OCI-LY1 (cell line): ENCODE data around the gene CYB5R4.

Source experiments
- H2AFZ ChIP-seq: fragments of 200-600 bp; sonication (generic), shearing (Covaris generic); 2 replicates; pipeline ENCODE4 v1.6.0; 2014; ENCODE audit warnings: antibody characterized with exemption, mild to moderate bottlenecking, low read length
- H3F3A ChIP-seq: fragments of 200-600 bp; sonication (generic), shearing (Covaris generic); 2 replicates; pipeline ENCODE4 v1.6.0; 2014; ENCODE audit warnings: mild to moderate bottlenecking, antibody characterized with exemption, low read length, moderate library complexity; ENCODE audit not compliant: insufficient read depth
- H3K27ac ChIP-seq: fragments of 200-600 bp; sonication (generic); 2 replicates; pipeline ENCODE4 v1.5.1; 2014; ENCODE audit warnings: low read length, mixed run types, mild to moderate bottlenecking, low read depth; ENCODE audit not compliant: poor library complexity, severe bottlenecking
- H3K27me3 ChIP-seq: fragments of 200-600 bp; sonication (generic); 2 replicates; pipeline ENCODE4 v1.6.0; 2014; ENCODE audit warnings: antibody characterized with exemption, mild to moderate bottlenecking, low read length, moderate library complexity; ENCODE audit not compliant: insufficient read depth
- H3K36me3 ChIP-seq: fragments of 200-600 bp; sonication (generic); 2 replicates; pipeline ENCODE4 v1.6.1; 2014; ENCODE audit warnings: mild to moderate bottlenecking, antibody characterized with exemption, low read length, moderate library complexity, mixed read lengths; ENCODE audit not compliant: insufficient read depth
- H3K4me1 ChIP-seq: fragments of 200-600 bp; sonication (generic); 2 replicates; pipeline ENCODE4 v1.5.1; 2014; ENCODE audit warnings: mild to moderate bottlenecking, low read length, moderate library complexity; ENCODE audit not compliant: insufficient read depth, severe bottlenecking
- H3K4me2 ChIP-seq: fragments of 200-600 bp; sonication (generic), shearing (Covaris generic); 2 replicates; pipeline ENCODE4 v1.6.1; 2014; ENCODE audit warnings: low read length
- H3K4me3 ChIP-seq: fragments of 200-600 bp; sonication (generic); 2 replicates; pipeline ENCODE4 v1.5.1; 2014; ENCODE audit warnings: low read length, low read depth, mild to moderate bottlenecking, mixed read lengths; ENCODE audit not compliant: poor library complexity, severe bottlenecking
- H3K79me2 ChIP-seq: fragments of 200-600 bp; shearing (Covaris generic); 2 replicates; pipeline ENCODE4 v1.6.1; 2016; ENCODE audit warnings: mixed run types, low read length, mixed read lengths; ENCODE audit not compliant: insufficient read depth
- H3K9ac ChIP-seq: fragments of 200-600 bp; sonication (generic), shearing (Covaris generic); 2 replicates; pipeline ENCODE4 v1.6.1; 2014; ENCODE audit warnings: mild to moderate bottlenecking, low read length, mixed read lengths
- H3K9me2 ChIP-seq: fragments of 200-600 bp; sonication (generic), shearing (Covaris generic); 2 replicates; pipeline ENCODE4 v1.6.1; 2014; ENCODE audit warnings: low read depth, mild to moderate bottlenecking, low read length, mixed read lengths
- H3K9me3 ChIP-seq: fragments of 200-600 bp; shearing (Covaris generic); 2 replicates; pipeline ENCODE4 v1.6.1; 2014; ENCODE audit warnings: low read length, mixed read lengths
- H4K20me1 ChIP-seq: fragments of 200-600 bp; sonication (generic), shearing (Covaris generic); 2 replicates; pipeline ENCODE4 v1.6.0; 2016; ENCODE audit warnings: mild to moderate bottlenecking, low read length; ENCODE audit not compliant: insufficient read depth
- EZH2 ChIP-seq: fragments of 200-600 bp; sonication (generic), shearing (Covaris generic); IDR thresholded peaks from 2 replicates; pipeline ENCODE4 v1.8.0; 2017; ENCODE audit warnings: borderline replicate concordance, mixed run types, mild to moderate bottlenecking, antibody characterized with exemption, low read length, moderate library complexity, mixed read lengths
- TF ChIP-seq, protein P1 (sequence below): fragments of 200-600 bp; sonication (generic), shearing (Covaris generic); IDR thresholded peaks from 2 replicates; pipeline ENCODE4 v1.5.1; 2017; ENCODE audit warnings: mild to moderate bottlenecking, antibody characterized with exemption, low read length, moderate library complexity, mixed read lengths

Gene CYB5R4

DNA sequence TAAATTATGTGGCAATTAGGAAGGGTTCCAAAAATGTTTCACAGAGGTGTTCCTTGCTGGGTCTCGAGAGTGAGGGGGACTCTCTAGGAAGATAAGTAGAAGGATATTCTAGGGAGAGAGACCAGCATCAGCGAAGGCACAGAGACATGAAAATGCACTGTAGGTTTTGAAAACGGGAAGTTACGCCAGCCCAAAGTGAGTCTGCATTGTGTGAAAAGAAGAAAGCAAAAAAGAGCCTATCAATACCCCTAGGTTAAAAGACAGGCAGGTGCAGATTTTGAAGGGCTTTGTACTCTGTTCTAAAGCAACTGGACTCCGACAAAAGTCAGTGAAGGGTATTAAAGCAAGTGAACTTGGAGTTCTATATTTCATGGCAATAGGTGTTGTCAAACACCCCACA, 148.4 kb downstream of the CYB5R4 start:
- no peaks in the 10 kb centered on the region for H3K79me2 ChIP-seq
- no peaks in the 10 kb centered on the region for H3K36me3 ChIP-seq
- no peaks in the 10 kb centered on the region for H3K27me3 ChIP-seq
- no peaks in the 10 kb centered on the region for H3F3A ChIP-seq
- H3K4me3 ChIP-seq = no peak overlapping the region
- H3K9me2 ChIP-seq = no peaks in the 10 kb centered on the region
- H3K9ac ChIP-seq = no peak overlapping the region
- no peak overlapping the region for H3K4me2 ChIP-seq
- TF ChIP-seq EZH2 = no peak
- no peaks in the 10 kb centered on the region for H3K4me1 ChIP-seq
- no peaks in the 10 kb centered on the region for H3K9me3 ChIP-seq
- H4K20me1 ChIP-seq = no peaks in the 10 kb centered on the region
- H2AFZ ChIP-seq = no peak overlapping the region
- no peak overlapping the region for H3K27ac ChIP-seq

DNA sequence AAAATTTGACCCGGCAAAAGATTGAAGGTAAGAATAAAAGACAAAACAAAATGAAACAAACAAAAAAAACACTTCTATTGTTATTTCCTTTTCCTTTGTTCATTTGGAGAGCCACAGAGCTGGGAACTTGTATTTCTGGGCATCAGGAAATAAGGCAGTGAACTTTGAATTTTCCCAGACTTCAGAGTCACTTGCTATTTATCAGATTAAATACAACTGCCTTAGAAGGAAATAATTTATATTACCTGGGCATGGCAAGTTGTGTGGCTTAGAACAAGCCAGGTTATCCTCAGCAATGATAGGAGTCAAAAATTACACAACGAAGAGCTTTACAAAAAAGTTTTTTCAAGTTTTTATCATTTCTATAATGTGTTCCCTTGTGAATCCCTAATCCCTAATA, 153.9 kb downstream of the CYB5R4 start:
- Histone ChIP-seq H3K36me3 (no peaks in the 10 kb centered on the region), H4K20me1 (no peaks in the 10 kb centered on the region), H3F3A (no peaks in the 10 kb centered on the region), H3K9me3 (no peaks in the 10 kb centered on the region), H3K27ac (no peak overlapping the region), H3K4me3 (no peak overlapping the region), H3K9ac (no peak overlapping the region), H3K27me3 (no peaks in the 10 kb centered on the region), H2AFZ (no peak overlapping the region), H3K4me2 (no peak overlapping the region), H3K4me1 (no peaks in the 10 kb centered on the region), H3K9me2 (no peaks in the 10 kb centered on the region), H3K79me2 (no peaks in the 10 kb centered on the region)
- TF ChIP-seq EZH2 = no peak

DNA sequence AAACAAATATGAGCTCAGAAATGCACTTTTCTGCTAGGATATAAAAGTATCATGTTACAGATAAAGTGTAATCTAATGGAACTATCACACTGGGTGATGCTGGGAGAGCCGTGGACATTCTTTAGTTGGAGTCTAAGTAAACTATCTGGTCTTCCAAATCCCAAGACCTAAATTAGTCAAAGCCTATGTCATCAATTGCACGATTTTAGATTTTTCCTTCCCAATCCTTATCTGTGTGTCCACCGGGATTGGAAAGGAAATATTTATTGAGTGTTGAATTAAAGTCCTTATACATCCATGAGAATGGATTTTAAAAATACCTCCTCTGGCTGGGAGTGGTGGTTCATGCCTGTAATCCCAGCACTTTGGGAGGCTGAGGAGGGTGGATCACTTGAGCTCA, 154.4 kb downstream of the CYB5R4 start:
- H3K4me2 ChIP-seq = no peak overlapping the region
- H3K4me3 ChIP-seq = no peak overlapping the region
- no peaks in the 10 kb centered on the region for H3K9me3 ChIP-seq
- H3K9ac ChIP-seq = no peak overlapping the region
- H3F3A ChIP-seq = no peaks in the 10 kb centered on the region
- TF ChIP-seq EZH2 = no peak
- TF ChIP-seq, protein P1, sequence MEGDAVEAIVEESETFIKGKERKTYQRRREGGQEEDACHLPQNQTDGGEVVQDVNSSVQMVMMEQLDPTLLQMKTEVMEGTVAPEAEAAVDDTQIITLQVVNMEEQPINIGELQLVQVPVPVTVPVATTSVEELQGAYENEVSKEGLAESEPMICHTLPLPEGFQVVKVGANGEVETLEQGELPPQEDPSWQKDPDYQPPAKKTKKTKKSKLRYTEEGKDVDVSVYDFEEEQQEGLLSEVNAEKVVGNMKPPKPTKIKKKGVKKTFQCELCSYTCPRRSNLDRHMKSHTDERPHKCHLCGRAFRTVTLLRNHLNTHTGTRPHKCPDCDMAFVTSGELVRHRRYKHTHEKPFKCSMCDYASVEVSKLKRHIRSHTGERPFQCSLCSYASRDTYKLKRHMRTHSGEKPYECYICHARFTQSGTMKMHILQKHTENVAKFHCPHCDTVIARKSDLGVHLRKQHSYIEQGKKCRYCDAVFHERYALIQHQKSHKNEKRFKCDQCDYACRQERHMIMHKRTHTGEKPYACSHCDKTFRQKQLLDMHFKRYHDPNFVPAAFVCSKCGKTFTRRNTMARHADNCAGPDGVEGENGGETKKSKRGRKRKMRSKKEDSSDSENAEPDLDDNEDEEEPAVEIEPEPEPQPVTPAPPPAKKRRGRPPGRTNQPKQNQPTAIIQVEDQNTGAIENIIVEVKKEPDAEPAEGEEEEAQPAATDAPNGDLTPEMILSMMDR = no peak
- H3K36me3 ChIP-seq = no peaks in the 10 kb centered on the region
- H4K20me1 ChIP-seq = no peaks in the 10 kb centered on the region
- H3K9me2 ChIP-seq = no peaks in the 10 kb centered on the region
- no peaks in the 10 kb centered on the region for H3K4me1 ChIP-seq
- no peaks in the 10 kb centered on the region for H3K27me3 ChIP-seq
- H3K27ac ChIP-seq = no peak overlapping the region
- no peaks in the 10 kb centered on the region for H3K79me2 ChIP-seq
- no peak overlapping the region for H2AFZ ChIP-seq

DNA sequence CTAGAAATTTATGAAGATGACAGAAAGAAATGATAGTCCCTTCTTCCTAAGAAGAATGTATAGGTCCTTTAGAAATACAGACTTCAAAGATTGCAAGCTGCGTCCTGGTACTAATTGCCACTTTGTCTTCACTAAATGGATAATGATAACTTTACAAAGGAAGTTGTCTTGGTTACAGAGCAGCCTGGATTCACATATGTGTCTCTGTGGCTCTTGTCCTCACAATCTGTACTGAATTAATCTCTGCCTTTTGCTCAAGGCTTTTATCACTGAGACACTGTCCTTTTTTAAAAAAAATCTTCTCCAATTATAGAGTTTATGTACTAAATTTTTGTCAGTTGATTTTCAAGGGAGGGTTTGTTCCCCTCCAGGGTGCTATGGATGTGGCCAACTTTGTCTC, 156.5 kb downstream of the CYB5R4 start:
- Histone ChIP-seq H3K4me1 (no peaks in the 10 kb centered on the region), H2AFZ (no peak overlapping the region), H3K79me2 (no peaks in the 10 kb centered on the region), H3K9me3 (no peaks in the 10 kb centered on the region), H3F3A (no peaks in the 10 kb centered on the region), H4K20me1 (no peaks in the 10 kb centered on the region), H3K27me3 (no peaks in the 10 kb centered on the region), H3K9me2 (no peaks in the 10 kb centered on the region), H3K36me3 (no peaks in the 10 kb centered on the region), H3K4me3 (no peak overlapping the region), H3K27ac (no peak overlapping the region), H3K9ac (no peak overlapping the region), H3K4me2 (no peak overlapping the region)
- no peak for TF ChIP-seq EZH2
- TF ChIP-seq, protein P1 = no peak
